8988T (cell line): ENCODE data around the gene COG6.

Source experiments
- DNase-seq: peaks from one replicate; pipeline ENCODE4 v3.0.0; 2011

COG6 gene

GRCh38 chr13:39682788-39683187, 27.3 kb downstream of the COG6 start:
- DNase-seq, result no peak

GRCh38 chr13:39684531-39685137, 29.2 kb downstream of the COG6 start:
- DNase-seq, result no peak

- no peak for DNase-seq
These were observed 30.2 kb downstream of the COG6 start for GRCh38 chr13:39685652-39686051.

- DNase-seq, result no peak
These were observed 32.8 kb downstream of the COG6 start for GRCh38 chr13:39688278-39688677.

- no peak for DNase-seq
These were observed 33.4 kb downstream of the COG6 start for GRCh38 chr13:39688699-39689405.

- DNase-seq, result no peak
These were observed 37.4 kb downstream of the COG6 start for GRCh38 chr13:39692660-39693438.

- no peak for DNase-seq
These were observed 43.8 kb downstream of the COG6 start for GRCh38 chr13:39699274-39699673.

GRCh38 chr13:39712626-39713025, 57.2 kb downstream of the COG6 start:
- DNase-seq, result no peak

GRCh38 chr13:39729156-39729555, 73.7 kb downstream of the COG6 start:
- no peak for DNase-seq

GRCh38 chr13:39734952-39735351, 79.5 kb downstream of the COG6 start:
- DNase-seq, result no peak

GRCh38 chr13:39737047-39737446, 81.6 kb downstream of the COG6 start:
- DNase-seq, result no peak

GRCh38 chr13:39740761-39741160, 85.3 kb downstream of the COG6 start:
- DNase-seq, result no peak

GRCh38 chr13:39748961-39749360, 93.5 kb downstream of the COG6 start:
- no peak for DNase-seq

GRCh38 chr13:39749528-39749927, 94.1 kb downstream of the COG6 start:
- no peak for DNase-seq

- no peak for DNase-seq
These were observed 96.3 kb downstream of the COG6 start for GRCh38 chr13:39751805-39752204.

- no peak for DNase-seq
These were observed 105.1 kb downstream of the COG6 start for GRCh38 chr13:39760521-39760920.

- no peak for DNase-seq
These were observed 110.5 kb downstream of the COG6 start for GRCh38 chr13:39765801-39766463.

- DNase-seq, result no peak
These were observed 111.1 kb downstream of the COG6 start for GRCh38 chr13:39766464-39767158.

- DNase-seq, result no peak
These were observed 112.5 kb downstream of the COG6 start for GRCh38 chr13:39767791-39768517.

- no peak for DNase-seq
These were observed 113.5 kb downstream of the COG6 start for GRCh38 chr13:39768962-39769361.

GRCh38 chr13:39770221-39771090, 115.0 kb downstream of the COG6 start:
- no peak for DNase-seq
